Stimulated activated CD4-positive, alpha-beta T cell treated with anti-CD3 and anti-CD28 coated beads, Interleukin-2, amount 100 ng/mL, for 48 hours (primary cell): ENCODE measurements around the gene PAGE2B.
"Not testable (repeated sequence)": the region's sequence is repeated elsewhere in the genome, so short reads cannot be mapped to it uniquely, and the experiment has no call there.

ENCODE experiments used
- DNase-seq, 2 donors: peaks; one replicate each; pipeline ENCODE4 v3.0.0-alpha.2; 2020

The PAGE2B gene, protein sequence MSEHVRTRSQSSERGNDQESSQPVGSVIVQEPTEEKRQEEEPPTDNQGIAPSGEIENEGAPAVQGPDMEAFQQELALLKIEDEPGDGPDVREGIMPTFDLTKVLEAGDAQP

DNA sequence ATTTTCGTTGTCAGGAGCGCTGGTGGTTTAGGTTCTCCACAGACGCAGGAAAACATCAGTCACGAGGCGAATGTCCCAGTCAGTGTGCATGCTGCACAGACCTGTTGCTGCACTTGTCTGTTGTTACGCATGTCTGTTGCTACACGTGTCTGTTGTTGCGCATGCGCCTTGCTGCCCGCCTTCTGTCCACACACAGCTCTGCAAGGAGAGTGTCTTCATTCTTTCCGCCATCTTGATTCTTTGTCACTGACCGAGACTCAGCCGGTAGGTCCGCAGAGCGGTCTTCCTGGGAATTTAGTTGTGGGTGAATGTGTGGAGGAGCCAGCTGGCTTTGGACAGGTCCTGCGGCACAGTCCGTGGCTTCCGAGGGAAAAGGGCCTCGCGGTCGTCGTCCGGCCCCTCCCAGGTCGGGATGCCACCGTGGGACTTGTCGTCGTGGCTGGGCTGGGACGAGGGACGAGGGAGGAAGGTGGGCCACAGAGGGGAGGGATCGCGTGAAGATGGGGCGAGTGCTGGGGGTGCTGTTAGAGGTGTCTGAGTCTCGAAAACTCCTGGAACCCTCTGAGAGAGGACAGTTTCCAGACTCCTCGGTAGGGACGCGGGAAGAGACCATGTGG is at the start of gene PAGE2B:
TSS of gene PAGE2B (plus strand) at position 180 of the 617 bp plus-strand sequence. CDS start 1,012 bp downstream, outside the sequence.
- DNase-seq = no peak

DNA sequence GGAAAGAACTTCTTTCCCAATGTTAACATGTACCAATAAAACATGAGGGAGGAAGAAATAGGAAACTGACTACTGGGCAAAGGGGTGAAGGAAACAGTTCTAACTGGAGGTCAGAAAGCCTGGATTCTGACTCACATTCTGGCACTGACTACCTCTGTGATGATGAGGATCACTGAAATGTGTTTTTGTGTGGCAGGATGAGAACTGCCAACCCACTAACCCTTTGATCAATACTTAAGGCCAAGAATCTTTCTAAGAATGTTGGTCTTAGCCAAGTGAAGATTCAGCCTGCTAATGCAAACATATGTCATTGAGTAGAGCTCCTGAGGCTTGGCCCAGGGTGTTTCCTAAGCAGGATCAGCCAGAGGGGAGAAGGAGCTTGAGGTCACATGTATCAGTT is 48.7 kb upstream of the PAGE2B start:
- no peak for DNase-seq

DNA sequence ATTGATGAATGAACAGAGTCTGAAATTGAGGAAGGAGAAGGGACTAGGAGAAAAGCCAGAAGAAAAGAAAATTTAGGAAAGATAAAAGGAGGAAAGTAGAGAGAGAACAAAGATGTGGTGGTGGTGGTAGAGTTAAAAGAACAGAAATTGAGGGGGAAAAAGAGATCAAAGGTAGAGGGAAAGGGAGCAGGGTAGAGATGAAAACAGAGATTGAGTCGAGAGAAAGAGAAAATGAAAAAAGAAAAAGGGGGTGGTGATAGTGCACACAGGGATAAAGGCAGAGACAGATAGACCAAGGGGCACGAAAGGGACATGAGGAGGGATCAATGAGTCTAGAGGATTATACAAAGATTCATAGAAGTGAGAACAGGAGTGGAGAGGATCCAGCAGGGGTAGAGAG is 48.0 kb upstream of the PAGE2B start:
- no peak for DNase-seq

DNA sequence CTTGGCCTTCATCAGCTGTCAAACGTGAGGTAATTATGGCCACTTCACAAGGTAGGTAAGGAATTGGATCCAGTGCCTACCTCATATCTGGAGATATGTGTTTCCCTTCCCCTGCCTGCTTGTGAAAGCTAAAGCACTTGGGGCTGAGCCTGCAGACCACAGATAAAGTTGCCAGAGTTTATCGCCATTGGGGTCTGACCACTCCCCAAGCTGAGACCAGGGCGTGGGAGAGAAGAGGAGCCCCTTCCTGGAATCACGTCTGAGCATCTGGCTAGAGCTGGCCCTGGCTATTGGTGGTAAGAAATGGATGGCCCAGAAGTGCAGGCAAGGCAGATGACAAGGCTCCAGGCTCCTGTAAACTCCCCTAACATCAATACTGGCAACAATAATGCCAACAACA is 46.8 kb upstream of the PAGE2B start:
- DNase-seq = no peak

DNA sequence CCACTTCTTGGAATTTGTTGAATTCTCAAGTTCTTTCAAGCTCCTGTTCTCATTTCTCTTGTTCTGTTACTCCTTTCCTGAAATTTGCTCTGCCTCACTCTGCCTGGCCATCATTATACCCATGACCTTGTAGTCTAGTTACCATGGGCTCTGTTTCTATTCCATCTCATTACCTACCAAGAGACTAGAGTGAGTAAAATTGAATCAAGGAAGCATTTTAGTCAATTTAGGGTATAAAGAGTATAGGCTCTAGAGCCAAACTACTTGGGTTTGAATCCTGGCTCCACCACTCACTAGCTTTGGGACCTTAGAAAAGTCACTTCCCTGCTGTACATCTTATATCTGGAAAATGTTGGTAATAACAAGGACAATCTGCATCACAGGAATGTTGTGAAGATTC is 46.2 kb upstream of the PAGE2B start:
- no peak for DNase-seq

DNA sequence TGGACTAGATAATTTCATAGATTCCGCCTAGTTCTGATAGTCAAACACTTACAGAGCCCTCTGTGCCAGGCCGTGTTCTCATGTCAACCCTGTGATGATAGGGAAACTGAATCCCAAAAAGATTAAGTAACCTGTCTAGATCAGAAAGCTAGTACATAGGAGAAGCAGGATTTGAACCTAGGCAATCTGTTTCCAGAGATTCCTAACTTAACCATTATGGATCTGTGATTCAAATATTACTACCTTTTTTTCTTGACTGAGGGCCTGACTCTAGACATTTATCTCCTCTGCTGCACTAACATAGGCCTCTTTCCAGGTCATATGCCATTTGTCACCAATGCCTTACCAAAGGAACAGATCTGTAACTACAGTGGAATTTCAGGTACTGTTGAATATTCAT is 45.5 kb upstream of the PAGE2B start:
- DNase-seq = no peak

DNA sequence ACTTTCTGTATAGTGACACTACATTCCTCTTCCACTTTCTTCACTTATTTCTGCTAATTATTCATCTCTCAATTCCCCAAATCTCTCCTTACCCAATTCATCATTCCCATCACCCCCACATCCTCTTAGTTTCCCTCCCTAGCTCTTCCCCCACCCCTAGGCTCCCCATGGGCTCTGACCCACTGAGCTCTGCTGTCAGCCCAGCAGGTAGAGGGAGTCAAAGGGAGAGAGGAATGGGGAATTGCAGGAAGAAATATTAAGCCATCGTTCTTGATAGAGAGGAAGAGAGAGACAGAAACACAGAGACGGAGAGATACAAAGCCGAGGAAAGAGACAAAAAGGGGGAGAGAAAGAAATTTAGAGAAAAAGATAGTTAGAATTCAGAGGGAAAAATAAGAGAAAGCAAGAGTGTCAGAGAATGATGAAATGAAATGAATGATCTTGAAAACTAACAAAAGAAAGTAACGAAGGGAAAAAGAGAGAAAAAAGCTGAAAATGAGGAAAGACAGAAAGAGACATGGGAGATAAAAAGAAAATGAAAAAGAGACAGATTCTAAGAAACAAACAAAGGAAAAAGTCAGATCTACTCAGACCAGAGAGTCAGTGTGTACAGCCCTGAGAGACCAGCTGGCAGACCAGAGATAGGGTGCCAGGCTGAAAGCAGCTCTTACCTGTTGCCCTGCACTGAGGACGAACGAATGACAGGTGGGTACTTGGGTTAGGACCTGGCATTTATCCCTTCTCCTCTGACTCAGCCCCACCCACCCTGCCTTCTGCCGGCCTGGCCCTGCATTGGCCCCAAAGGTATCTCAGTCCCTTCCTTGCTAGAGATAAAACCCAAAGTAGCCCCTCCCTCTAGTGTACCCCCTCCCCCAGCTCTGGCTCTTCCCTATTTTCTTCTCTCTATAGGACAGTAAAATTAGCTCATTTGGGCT is 44.3 kb upstream of the PAGE2B start, which contains the start of gene ALAS2:
TSS of gene ALAS2 (minus strand) at position 707 of the 935 bp plus-strand sequence. CDS start 4,977 bp downstream, outside the sequence.
- no peak for DNase-seq

DNA sequence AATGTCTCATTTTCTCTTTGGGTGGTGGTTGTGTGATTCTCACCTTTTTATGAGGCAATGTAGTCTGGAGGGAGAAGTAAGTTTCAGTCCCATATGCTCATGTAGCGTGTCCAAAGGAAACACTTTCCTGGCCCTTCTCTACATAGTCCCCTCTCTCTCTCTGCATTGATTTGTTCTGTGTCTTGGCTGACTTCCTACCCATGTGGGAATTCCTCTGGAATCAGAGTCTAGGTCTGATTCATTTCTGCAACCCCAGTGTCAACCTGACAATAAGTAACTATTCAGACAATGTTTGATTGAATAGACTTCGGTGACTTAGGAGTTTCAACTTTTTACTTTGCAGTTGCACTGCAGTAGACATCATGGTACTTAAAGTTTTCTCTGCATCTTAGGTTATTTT is 41.4 kb upstream of the PAGE2B start:
- no peak for DNase-seq

DNA sequence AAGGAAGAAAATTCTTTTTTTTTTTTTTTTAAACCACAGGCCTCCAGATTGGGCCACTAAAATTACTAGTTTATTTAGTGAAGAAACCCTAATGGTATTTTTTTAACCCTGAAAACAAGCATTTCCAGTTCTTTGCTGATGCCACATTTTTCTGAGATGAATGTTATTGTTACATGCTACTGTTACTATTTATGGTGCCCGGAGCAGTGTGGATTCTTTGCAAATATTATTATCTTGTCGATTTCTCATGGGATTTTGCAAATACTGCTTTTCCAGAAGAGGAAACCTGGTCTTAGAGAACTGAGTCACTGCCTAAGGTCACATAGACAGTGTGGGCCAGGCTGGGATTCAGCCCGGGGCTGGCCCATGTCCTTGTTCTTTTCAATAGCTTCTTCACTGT is 35.4 kb upstream of the PAGE2B start:
- no peak for DNase-seq

DNA sequence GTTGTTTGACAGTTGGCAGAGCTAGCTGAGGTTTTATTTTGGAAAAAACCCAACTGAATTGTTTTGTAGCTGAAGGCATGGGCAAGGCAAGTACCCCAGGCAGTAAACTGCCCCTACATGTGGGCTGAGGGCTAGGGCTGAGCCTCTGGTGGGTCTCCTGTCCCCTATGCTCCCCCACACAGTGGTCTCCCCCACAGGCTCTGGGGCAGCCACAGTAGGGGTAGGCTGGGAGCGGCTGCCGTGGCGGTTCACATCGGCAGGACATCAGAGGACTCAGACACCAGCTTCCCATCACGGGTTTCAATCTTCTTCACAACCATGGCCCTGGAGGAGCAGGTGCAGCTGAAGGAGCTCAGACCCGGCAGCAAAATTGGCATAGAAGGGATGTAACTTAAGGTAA is 33.3 kb upstream of the PAGE2B start:
- no peak for DNase-seq

DNA sequence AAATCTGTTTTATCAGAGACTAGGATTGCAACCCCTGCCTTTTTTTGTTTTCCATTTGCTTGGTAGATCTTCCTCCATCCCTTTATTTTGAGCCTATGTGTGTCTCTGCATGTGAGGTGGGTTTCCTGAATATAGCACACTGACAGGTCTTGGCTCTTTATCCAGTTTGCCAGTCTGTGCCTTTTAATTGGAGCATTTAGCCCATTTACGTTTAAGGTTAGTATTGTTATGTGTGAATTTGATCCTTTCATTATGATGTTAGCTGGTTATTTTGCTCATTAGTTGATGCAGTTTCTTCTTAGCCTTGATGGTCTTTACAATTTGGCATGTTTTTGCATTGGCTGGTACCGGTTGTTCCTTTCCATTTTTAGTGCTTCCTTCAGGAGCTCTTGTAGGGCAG is 24.2 kb upstream of the PAGE2B start:
- not testable (repeated sequence) for DNase-seq

DNA sequence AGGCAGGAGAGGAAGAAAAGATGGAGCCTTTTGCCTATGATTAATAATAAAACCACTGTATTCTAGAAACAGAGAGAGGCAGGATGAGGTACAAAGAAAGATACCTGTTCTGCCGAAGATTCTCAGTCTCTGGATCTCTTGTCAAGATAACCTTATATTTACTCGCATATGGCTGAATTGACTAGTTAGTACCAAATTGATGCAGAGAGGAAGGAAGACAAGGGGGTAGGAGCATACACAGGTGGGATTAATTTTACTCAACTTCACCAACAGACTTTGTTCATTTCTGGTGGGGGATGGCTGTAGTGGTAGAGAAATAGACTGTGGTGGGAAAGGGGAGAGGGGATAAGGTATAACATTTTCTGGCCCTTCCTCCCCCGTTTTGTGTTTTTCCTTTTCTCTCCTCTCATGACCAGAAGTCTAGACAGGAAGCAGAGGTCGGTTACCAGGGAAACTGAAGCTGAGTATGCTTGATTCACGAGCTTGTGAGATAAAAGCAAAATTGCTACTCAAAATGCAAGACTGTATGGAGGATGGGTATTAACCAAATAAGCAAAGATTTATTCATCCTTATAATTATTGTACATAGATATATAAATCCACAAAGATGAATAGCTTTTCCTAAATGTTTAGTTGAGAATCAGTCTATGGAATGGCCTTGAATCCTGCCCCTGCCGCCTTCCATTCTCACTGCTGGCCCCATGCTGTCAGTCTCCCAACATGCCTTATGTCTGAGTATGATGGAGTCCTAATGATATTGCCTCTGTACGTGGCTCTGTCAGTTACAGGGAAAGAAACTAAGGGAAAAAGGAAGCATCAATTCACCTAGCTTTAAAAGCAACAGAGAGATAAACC is 17.8 kb upstream of the PAGE2B start:
- no peak for DNase-seq

DNA sequence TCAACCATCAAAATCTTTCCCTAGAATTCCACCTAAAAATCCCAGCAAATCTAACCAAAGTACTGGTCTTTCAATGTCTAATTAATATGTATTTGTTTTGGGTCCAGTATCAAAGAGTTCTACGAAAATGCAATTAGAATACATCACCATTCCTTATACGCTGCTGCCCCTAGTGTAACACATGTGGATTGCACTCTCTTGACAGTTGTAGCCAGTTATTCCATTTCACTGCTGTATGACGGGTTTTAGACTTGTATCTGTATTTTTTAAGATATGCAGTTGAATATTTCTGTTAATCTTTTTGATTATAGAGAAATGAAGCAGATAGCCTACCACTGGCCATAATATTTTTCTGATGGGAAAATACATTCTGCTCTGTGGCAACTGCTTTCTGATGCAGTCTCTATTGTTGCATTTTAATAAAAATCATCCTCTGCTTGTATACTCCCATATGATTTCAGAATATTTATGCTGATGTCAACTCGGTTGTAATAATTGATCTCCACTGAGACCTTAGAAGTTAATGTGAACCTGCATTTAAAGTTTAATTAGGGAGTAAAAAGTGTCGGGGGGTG is 17.1 kb upstream of the PAGE2B start:
- peak in 1 of 2 donors; percentile 0 for DNase-seq

DNA sequence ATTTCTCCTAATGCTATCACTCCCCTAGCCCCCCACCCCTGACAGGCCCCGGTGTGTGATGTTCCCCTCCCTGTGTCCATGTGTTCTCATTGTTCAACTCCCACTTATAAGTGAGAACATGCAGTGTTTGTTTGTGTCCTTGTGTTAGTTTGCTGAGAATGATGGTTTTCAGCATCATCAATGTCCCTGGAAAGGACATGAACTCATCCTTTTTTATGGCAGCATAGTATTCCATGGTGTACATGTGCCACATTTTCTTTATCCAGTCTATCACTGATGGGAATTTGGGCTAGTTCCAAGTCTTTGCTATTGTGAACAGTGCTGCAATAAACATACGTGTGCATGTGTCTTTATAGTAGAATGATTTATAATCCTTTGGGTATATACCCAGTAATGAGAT is 7.7 kb upstream of the PAGE2B start:
- not testable (repeated sequence) for DNase-seq

DNA sequence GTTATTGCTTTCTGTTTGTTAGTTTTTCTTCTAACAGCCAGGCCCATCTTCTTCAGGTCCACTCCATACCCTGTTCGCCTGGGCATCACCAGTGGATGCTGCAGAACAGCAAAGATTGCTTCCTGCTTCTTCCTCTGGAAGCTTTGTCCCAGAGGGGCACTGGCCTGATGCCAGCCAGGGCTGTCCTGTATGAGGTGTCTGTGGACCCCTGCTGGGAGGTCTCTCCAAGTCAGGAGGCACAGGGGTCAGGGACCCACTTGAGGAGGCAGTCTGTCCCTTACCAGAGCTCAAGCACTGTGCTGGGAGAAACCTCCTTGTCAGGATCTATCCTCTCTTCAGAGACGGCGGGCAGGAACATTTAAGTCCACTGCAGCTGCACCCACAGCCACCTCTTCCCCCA is 2.5 kb upstream of the PAGE2B start:
- DNase-seq = no peak

DNA sequence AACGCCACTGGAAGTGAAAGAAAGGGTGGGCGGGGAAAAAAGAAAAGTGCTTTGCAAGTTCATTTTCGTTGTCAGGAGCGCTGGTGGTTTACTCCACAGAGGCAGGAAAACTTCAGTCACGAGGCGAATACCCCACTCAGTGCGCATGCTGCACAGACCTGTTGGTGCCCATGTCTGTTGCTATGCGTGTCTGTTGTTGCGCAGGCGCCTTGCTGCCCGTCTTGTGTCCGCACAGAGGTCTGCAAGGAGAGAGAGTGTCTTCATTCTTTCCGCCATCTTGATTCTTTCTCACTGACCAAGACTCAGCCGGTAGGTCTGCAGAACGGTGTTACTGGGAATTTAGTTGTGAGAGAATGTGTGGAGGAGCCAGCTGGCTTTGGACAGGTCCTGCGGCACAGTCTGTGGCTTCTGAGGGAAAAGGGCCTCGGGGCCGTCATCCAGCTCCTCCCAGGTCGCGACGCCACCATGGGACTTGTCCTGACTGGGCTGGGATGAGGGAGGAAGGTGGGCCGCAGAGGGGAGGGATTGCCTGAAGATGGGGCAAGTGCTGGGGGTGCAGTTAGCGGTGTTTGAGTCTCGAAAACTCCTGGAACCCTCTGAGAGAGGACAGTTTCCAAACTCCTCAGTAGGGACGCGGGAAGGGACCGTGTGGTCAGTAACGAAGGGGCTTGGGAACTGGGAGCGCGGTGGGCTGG is 14.1 kb downstream of the PAGE2B start, which contains the start of gene PAGE2:
TSS of gene PAGE2 (plus strand) at position 224 of the 695 bp plus-strand sequence. CDS start 1,003 bp downstream, outside the sequence.
- DNase-seq = no peak

DNA sequence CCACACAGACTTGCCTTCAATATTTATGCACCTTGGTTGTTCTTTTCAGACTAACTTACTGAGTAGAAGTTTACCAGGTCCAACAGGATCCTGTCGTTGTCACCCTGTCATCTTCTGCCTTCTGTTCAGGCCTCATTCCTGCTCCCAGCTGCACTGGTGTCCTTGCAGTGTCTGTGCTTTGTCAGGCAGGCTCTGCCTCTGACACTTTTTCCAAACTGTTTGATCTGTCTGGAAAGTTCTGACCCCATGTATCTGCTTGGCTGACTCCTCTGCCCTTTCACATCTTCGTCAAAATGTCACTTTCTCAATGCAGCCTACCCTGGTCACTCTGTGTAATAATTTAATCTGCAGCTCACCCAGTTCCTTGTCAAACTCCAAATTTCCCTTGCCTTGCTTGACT is 23.9 kb downstream of the PAGE2B start:
- DNase-seq = no peak

DNA sequence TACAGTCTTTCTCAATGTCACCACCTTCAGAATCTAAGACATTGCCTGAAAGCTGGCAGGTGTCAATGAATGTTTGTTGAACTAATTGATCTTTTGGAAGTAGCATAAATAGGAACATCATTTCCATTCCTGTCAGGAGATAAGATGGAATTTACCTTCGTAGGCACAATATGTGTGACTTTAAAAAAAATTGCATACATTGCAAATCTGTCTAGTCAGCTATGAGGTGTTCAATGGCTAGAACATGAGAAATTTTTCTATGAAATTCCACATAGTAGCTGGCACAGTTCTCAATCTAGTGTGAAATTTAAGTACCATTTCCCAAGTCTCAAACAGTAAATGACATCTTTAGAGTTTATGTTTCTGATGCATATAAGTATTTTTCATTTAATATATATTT is 24.3 kb downstream of the PAGE2B start:
- no peak for DNase-seq

DNA sequence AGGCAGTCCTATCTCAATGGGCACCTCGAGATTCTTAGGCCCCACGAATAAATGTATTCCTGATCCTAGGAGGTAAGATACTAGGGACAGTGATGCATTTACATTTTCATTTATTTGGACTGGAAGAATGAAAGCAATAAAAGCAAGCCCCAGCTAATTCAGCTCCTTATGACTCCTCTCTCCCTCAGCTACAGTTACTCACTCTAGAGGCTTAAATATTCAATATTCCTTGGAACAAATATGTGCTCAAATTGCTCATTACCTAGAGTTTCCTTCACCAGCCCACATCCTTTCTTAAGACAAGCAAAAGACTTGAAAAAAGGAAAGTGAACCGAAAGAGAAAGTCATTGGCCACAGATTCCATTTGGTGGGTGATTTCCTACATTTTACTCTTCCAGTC is 27.9 kb downstream of the PAGE2B start:
- DNase-seq = no peak

DNA sequence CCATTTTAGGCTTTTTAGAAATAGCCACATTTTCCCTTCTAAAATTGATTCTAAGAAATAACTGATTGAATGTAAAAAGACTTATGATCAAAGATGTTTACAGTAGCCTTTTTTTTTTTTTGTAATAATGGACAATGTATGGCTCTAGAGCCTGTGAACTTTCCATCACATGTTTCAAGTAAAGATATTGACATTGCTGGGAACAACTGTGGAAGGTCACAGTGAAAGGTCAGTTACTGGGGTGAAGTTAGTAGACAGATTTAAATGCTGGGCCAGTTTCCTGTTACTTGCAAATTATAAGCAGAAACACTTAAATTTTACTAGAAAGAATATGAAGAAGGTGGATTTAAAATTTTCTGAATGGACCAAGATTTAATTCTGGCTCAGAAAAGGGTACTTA is 32.4 kb downstream of the PAGE2B start:
- DNase-seq = no peak

DNA sequence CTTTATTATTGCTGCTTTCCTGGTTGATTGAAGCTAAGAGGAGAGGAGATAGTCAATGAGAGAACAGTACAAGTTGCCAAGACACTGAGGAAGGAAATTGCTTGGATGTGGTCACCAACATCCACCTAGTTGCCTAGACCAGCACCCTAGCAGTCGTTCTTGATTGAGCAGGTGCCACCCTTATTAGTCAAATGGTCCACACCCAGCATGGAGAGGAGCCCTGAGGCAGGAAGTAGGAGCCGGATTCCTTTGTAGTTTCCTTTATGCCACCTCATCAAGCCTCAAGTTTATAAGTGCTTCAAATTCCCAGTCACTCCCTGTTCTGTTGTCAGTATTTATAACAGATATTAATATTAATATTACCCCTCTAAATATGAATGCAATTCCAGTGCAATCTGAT is 33.1 kb downstream of the PAGE2B start:
- no peak for DNase-seq

DNA sequence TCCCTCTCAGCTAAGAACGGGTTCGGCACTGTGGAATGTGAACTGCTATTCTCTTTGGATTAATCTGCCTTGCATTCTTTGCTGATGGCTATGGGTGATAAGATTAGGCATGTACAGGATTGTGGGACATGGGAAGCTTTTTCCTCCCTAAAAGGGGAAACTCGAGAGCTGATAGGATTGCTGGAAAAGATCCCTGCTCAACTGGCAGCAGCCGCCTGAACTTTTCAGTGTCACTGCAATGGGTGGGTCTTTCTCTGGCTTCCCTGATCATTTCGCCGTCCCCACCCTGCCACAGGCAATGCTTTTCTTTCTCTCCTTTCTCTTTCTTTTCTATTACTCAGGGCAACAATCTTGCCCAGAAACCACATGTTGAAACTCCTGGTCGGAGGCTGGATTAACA is 34.5 kb downstream of the PAGE2B start:
- DNase-seq = no peak
